HG03045 (cell line): ENCODE measurements around the gene R3HDM2.

Source experiments
- ATAC-seq: cut with Tn5 transposase; IDR thresholded peaks from one replicate; pipeline ENCODE4 v1.9.1; 2021; ENCODE audit warnings: mild to moderate bottlenecking, moderate library complexity; ENCODE audit not compliant: unreplicated experiment

Gene R3HDM2

GRCh38 chr12:57467212-57467874 is 36.5 kb upstream of the R3HDM2 start:
- no peak for ATAC-seq

GRCh38 chr12:57465747-57466505 is 35.1 kb upstream of the R3HDM2 start:
- ATAC-seq: no peak

GRCh38 chr12:57465030-57465746 is 34.3 kb upstream of the R3HDM2 start:
- ATAC-seq: no peak

- no peak for ATAC-seq
Observed at GRCh38 chr12:57464569-57464968, 33.7 kb upstream of the R3HDM2 start.

GRCh38 chr12:57462912-57463253 is 32.0 kb upstream of the R3HDM2 start:
- ATAC-seq: no peak

- peak; percentile 68 for ATAC-seq
Observed at GRCh38 chr12:57462251-57462911, 31.5 kb upstream of the R3HDM2 start.

GRCh38 chr12:57461917-57462250 is 31.0 kb upstream of the R3HDM2 start:
- no peak for ATAC-seq

GRCh38 chr12:57461276-57461916 is 30.6 kb upstream of the R3HDM2 start:
- ATAC-seq: no peak

- no peak for ATAC-seq
Observed at GRCh38 chr12:57460841-57461275, 30.0 kb upstream of the R3HDM2 start.

- ATAC-seq: no peak
Observed at GRCh38 chr12:57460468-57460784, 29.6 kb upstream of the R3HDM2 start.

GRCh38 chr12:57459750-57460467 is 29.1 kb upstream of the R3HDM2 start, which contains the start of gene GLI1:
Gene GLI1 (plus strand): TSS chr12:57459785. CDS start chr12:57463692, 3,907 bp downstream.
- no peak for ATAC-seq

GRCh38 chr12:57459055-57459749 is 28.4 kb upstream of the R3HDM2 start:
- peak; percentile 50 for ATAC-seq

GRCh38 chr12:57458665-57459054 is 27.8 kb upstream of the R3HDM2 start:
- no peak for ATAC-seq

GRCh38 chr12:57456737-57457490 is 26.1 kb upstream of the R3HDM2 start:
- ATAC-seq: no peak

GRCh38 chr12:57456145-57456700 is 25.4 kb upstream of the R3HDM2 start:
- ATAC-seq: no peak

GRCh38 chr12:57455374-57456144 is 24.7 kb upstream of the R3HDM2 start:
- no peak for ATAC-seq

- no peak for ATAC-seq
Observed at GRCh38 chr12:57454566-57455373, 23.9 kb upstream of the R3HDM2 start, which contains the start of gene INHBE. Gene INHBE (plus strand): TSS chr12:57455307. CDS start chr12:57455537, 230 bp downstream.
